Epidermal melanocyte (primary cell): ENCODE data around the gene CHEK2.
"Not testable (repeated sequence)": the region's sequence is repeated elsewhere in the genome, so short reads cannot be mapped to it uniquely, and the experiment has no call there.

ENCODE experiments used
- DNase-seq: peaks from one replicate; pipeline ENCODE4 v3.0.0; 2011; ENCODE audit warnings: low spot score; ENCODE audit not compliant: insufficient read length

CHEK2 gene

GRCh38 chr22:28741785-28742561, at the start of gene CHEK2, which contains the start of gene HSCB:
Gene CHEK2 (minus strand): TSS chr22:28741820. CDS start chr22:28734721, 7,099 bp downstream.
Gene HSCB (plus strand): TSS chr22:28742039. CDS start chr22:28742096, 57 bp downstream.
- peak; percentile 93 for DNase-seq

GRCh38 chr22:28791124-28791523, 49.5 kb upstream of the CHEK2 start:
- no peak for DNase-seq

GRCh38 chr22:28788601-28789000, 47.0 kb upstream of the CHEK2 start:
- no peak for DNase-seq

- no peak for DNase-seq
These were observed 42.4 kb upstream of the CHEK2 start for GRCh38 chr22:28783786-28784671.

- DNase-seq = no peak
These were observed 38.7 kb upstream of the CHEK2 start for GRCh38 chr22:28780296-28780695.

DNA sequence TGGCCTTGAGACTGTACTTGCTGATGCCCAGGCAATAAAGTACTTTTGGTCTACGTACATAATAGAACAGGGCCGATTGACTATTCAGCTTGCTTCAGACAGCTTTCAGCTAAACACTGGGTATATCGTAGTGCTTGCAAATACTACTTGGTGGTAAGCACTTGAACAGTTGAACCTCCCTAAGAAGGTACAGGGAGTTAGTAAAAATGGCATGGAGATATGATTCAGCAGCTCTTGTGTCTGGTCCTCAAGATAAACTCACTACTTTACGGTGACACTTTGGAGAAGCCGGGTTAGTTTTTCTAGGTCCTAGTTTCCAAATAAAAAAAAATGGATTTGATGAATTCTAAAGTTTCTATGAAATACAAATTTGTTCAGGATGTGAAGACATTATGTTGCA, 38.2 kb upstream of the CHEK2 start:
- DNase-seq = no peak

DNA sequence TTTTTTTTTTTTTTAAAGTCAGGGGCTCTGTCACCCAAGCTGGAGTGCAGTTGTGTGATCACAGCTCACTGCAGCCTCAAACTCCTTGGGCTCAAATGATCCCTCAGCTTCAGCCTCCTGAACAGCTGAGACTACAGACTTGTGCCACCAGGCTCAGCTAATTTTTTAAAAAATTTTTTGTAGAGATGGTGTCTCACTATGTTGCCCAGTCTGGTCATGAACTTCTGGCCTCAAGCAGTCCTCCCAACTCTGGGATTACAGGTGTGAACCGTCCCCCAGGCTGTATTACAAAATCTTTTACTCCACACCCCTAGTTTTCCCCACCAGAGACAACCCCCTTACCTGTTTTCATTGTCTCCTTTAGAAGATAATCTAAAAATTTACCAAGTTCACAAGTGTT, 32.8 kb upstream of the CHEK2 start:
- DNase-seq = no peak

DNA sequence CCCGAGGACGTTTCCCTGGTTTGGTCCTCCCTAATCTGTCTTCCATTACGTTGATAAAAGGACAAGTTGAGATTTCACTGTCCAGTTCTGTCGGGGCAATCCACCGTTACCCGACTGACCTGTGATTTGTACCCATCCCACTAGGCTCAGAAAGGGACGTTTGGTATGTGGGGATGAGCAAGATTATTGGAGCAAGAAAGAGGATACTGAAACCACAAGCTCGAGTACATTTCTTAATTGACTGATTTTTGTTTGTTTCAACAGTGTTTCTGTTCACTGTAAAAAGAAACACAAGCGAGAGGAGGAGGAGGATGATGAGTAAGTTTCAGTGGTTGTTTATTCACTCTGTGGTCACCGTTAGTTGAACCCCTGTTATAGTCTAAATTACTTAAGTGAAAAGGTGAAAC, 31.8 kb upstream of the CHEK2 start:
- DNase-seq = no peak

- DNase-seq = peak; percentile 99
These were observed 31.2 kb upstream of the CHEK2 start, which contains the start of gene CCDC117 for GRCh38 chr22:28772633-28773460. Gene CCDC117 (plus strand): TSS chr22:28772695. CDS start chr22:28772850, 155 bp downstream.

DNA sequence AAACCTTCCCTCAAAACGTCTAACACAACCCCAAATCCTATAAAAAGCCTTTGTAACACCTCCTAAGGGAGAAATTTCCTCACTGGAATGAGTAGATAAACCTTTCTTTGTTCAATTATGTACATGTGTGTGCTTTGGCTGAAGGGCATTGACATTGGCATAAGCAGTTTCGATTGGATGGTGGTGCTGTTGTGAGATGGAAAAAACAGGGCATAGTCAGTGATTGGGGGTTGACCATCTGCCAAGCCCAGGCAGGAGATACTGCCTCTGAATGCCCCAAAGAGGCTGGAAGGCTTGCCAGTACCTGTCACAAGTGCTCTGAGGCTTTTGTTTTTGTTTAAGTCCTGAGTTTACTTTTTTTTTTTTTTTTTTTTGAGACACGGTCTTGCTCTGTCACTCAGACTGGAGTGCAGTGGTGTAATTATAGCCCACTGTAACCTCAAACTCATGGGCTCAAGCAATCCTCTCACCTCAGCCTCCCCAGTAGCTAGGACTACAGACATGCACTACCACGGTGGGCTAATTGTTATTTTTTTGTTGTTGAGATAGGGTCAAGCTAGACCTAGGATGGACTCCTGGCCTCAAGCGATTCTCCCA, 29.7 kb upstream of the CHEK2 start:
- DNase-seq = no peak

DNA sequence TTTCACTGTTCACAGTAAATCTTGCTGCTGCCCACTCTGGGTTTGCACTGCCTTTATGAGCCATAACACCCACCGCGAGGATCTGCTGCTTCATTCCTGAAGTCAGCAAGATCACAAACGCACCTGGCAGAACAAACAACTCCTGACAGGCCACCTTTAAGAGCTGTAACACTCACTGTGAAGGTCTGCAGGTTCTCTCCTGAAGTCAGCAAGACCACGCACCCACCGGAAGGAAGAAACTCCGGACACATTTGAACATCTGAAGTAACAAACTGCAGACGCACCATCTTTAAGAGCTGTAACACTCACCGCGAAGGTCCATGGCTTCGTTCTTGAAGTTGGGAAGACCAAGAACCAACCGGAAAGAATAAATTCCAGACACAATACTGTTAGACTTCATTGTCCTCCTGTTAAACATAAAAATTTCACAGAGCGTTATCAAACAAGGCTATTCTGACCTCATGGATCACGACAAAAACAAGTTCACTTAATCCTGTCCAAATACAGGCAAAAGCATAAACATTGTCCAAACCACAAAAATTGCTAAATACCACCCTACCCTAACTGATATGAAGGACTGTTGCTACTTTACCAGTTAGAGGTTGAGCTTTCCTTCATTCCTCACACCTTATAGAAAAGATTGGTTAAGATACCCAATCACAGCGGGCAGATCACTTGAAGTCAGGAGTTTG, 27.9 kb upstream of the CHEK2 start:
- DNase-seq = no peak

DNA sequence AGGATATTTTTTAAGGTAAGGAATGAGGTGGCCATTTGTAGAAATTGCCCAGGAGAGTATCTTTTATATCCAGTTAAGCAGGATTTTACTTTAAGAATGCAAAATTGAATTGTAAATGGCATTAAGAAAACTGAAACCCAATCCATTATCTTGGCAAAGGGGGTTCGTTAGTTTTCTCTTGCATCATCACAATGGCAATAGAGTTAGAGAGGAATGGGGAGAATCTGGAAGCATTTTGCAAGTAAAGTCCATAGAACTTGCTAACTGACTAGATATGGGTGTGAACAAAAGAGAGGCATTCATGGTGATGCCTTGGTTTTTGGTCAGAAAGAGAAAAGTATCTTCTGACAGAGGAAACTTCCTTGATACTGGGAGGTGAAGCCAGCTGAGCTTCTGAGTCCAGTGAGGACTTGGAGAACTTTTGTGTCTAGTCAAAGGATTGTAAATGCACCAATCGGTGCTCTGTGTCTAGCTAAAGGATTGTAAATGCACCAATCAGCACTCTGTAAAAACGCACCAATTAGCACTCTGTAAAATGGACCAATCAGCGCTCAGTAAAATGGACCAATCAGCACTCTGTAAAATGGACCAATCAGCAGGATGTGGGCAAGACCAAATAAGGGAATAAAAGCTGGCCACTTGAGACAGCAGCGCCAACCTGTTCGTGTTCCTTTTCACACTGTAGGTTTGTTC, 27.2 kb upstream of the CHEK2 start:
- DNase-seq = no peak

DNA sequence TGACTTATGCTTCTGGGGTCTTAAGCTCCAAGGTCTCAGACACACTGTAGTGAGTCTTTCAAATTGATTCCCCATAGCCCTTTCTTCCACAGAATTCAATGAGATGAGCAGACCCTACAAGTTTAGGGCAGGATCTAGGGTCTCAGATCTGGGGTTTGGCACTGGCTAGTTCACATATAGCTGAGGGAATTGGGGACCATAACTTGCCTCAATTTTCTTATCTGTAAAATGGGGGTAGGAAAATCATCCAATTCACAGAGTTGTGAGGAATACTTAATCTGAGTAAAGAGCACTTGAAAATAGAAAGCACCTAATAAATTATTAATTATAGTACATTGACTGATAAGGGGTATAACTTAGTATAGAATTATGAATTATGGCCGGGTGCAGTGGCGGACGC, 25.0 kb upstream of the CHEK2 start:
- no peak for DNase-seq

GRCh38 chr22:28762000-28762399, 20.4 kb upstream of the CHEK2 start:
- DNase-seq = not testable (repeated sequence)

GRCh38 chr22:28761449-28761755, 19.8 kb upstream of the CHEK2 start:
- DNase-seq = no peak

- DNase-seq = no peak
These were observed 18.4 kb upstream of the CHEK2 start for GRCh38 chr22:28759861-28760560.

GRCh38 chr22:28754512-28754911, 12.9 kb upstream of the CHEK2 start:
- DNase-seq = not testable (repeated sequence)

GRCh38 chr22:28750471-28750881, 8.9 kb upstream of the CHEK2 start:
- DNase-seq = no peak

DNA sequence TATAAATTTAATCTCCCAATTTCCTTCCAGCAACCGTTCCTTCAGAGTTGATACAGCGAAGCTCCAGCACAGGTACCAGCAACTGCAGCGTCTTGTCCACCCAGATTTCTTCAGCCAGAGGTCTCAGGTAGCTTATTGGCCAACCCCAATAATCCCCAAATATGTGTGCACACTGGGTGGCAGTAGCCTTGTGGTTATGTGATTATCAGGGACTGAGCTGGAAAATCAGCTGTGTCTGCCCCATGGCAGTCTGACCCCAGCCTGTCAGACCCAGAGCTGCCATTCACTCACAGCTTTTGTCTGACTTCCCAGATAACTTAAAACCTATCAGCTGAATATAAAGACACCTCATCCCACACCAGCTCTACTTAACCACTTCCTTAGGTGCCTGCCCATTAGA, 2.2 kb upstream of the CHEK2 start:
- no peak for DNase-seq
